MG63 (cell line): ENCODE results near the gene TFCP2. TPM values are rescaled to one million over a fixed set of nuclear protein-coding genes. Genes with fewer than 3 reads are reported as not detected.

Experiments
- DNase-seq: peaks from one replicate; pipeline ENCODE4 v3.0.0-alpha.2; 2020
- H3K27me3 ChIP-seq: fragments of 250-450 bp; sonication (Bioruptor Pico); 2 replicates; pipeline ENCODE4 v1.5.1; 2020; ENCODE audit warnings: mild to moderate bottlenecking, moderate library complexity
- H3K36me3 ChIP-seq: fragments of 250-450 bp; sonication (Bioruptor Pico); 2 replicates; pipeline ENCODE4 v1.5.1; 2020; ENCODE audit warnings: mild to moderate bottlenecking, moderate library complexity
- H3K4me3 ChIP-seq: fragments of 250-450 bp; sonication (Bioruptor Pico); 2 replicates; pipeline ENCODE4 v1.5.1; 2020; ENCODE audit warnings: mild to moderate bottlenecking, moderate library complexity
- H3K9me3 ChIP-seq: fragments of 250-450 bp; sonication (Bioruptor Pico); 2 replicates; pipeline ENCODE4 v1.5.1; 2020; ENCODE audit warnings: mild to moderate bottlenecking, moderate library complexity
- total RNA-seq: library from RNA; depleted of rRNA; stranded (reverse); fragments of >200 nt; shearing (Covaris generic); gene quantifications from 2 replicates; pipeline ENCODE4 v1.2.3, GENCODE V29; 2014; ENCODE audit warnings: low replicate concordance

TFCP2 gene
- total RNA-seq, 1 experiment from 2014 or later: 13.0 TPM

DNA sequence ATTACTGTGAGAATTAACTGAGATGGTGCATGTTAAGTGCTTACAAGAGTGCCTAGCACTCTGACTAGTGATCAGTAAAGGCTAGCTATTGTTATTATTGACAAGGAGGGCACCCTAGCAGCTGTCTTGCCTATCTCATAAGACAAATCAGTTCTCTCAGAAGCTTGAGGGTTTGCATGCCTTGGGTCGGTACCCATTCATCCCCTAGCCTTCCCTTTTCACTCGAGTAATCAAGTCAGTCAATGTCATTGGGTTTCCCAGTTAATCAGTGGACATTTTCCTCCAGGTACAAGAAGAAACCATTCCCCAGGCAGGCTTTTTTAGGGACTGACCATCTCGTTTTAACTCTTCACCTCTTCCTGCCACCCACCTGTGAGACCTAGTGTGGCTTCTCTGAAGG is 10.4 kb upstream of the TFCP2 start:
- H3K4me3 ChIP-seq: no peak overlapping the region
- no peak for DNase-seq
- no peaks in the 10 kb centered on the region for H3K36me3 ChIP-seq
- no peaks in the 10 kb centered on the region for H3K9me3 ChIP-seq
- H3K27me3 ChIP-seq: no peaks in the 10 kb centered on the region

DNA sequence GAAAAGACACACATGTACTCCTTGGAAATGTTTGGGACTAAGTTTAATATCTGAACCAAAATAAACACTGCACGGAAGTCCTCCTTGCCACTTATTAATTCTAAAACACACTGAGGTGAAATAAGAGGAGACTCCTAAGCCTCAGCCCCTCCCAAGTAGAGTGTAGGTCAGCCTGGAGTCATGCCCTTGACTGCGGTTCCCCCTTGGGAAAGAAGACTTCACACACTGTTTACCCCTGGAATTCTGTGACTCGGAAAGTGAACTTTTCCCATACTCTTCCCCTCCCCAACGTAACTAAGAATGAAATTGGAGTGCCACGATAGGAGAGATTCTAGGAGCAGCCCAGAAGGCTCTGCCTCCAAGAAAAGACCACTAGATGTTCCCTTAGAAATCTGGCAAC is 8.6 kb upstream of the TFCP2 start:
- Histone ChIP-seq H3K36me3 (no peaks in the 10 kb centered on the region), H3K9me3 (no peaks in the 10 kb centered on the region), H3K4me3 (no peak overlapping the region), H3K27me3 (no peaks in the 10 kb centered on the region)
- no peak for DNase-seq

DNA sequence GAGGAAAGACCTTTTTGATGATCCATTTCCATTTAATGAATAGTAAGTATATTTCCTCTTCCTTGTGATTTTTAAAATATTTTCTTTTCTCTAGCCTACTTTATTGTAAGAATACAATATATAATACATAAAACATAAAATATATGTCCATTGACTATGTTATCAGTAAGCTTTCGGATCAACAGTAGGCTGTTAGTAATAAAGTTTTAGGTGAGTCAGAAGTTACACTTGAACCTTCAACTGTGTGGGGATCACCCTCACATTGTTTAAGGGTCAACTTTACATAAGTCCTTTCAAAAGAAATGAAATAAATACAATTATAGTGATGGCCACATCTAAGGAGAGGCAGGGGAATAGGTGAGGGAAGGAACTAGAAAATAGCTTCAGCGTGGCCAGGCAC is 5.0 kb upstream of the TFCP2 start:
- no peaks in the 10 kb centered on the region for H3K36me3 ChIP-seq
- DNase-seq: no peak
- no peak overlapping the region for H3K4me3 ChIP-seq

DNA sequence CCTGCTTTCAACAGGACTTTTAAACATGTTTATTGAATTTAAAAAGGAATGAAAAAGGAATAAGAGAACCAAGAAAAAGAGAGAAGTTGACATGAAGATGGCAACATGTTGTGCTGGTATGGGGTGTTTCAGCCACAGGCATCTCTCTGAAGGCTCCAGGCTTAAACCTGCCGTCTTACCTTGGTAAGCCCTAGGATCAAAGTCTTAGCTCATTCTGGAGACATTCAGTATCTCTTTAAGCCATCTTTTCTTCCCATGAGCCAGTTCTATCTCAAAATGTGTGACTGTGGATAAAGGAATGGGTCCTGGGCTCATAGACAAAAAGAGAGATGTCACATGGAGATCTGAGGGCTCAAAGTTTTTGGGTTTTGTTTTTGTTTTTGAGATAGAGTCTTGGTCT is 1.6 kb upstream of the TFCP2 start:
- no peaks in the 10 kb centered on the region for H3K36me3 ChIP-seq
- no peaks in the 10 kb centered on the region for H3K27me3 ChIP-seq
- no peak overlapping the region for H3K4me3 ChIP-seq
- no peaks in the 10 kb centered on the region for H3K9me3 ChIP-seq
- DNase-seq: no peak

More for the DNA sequence above, 5.0 kb upstream of the TFCP2 start:
- H3K27me3 ChIP-seq: no peaks in the 10 kb centered on the region
- no peaks in the 10 kb centered on the region for H3K9me3 ChIP-seq

DNA sequence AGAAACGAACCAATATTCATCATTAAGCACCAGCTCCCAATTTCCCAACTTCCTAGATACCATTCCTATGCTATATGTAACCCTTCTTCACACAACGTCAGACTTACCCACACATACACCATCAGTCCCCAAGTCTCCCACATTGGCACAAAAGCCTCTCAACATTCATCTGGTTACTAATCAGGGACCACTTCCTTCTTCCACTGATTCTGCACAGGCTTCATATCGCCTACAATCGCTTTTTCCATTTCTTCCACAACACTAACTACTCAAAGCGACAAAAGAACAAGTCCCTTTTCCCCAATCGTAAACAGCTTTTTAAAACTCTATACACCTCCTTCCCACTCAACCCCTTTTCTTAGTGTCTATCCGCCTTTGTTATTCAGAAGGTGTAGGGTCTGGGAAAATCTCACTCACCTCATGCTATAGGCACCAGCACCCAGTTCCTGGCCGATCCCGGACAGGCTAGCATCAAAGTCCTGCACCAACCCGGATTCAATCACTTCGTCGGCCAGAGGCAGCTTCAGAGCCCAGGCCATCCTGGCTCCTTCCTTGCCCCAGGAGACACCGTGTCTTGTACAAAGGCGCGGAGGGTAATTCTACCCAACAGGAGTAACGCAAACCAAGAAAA is 936 bp downstream of the TFCP2 start:
- DNase-seq: peak; percentile 11
- Histone ChIP-seq H3K36me3 (no peaks in the 10 kb centered on the region), H3K27me3 (no peaks in the 10 kb centered on the region), H3K4me3 (peak overlapping the region; percentile 91), H3K9me3 (no peaks in the 10 kb centered on the region)

DNA sequence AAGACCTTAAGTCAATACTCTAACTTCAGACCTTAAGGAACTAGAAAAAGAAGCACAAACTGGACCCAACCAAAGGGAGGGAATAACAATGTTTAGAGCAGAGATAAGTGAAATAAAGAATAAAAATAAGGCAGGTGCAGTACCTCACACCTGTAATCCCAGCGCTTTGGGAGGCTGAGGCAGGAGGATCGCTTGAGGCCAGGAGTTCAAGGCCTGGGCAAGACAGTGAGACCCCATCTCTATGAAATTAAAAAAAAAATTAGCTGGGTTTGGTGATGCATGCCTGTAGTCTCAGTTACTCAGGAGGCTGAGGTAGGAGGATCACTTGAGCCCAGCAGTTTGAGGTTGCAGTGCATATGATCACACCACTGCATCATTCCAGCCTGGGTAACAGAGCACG is 9.1 kb downstream of the TFCP2 start:
- H3K9me3 ChIP-seq: no peaks in the 10 kb centered on the region
- no peak for DNase-seq
- no peak overlapping the region for H3K4me3 ChIP-seq
- no peaks in the 10 kb centered on the region for H3K27me3 ChIP-seq
- H3K36me3 ChIP-seq: no peaks in the 10 kb centered on the region

DNA sequence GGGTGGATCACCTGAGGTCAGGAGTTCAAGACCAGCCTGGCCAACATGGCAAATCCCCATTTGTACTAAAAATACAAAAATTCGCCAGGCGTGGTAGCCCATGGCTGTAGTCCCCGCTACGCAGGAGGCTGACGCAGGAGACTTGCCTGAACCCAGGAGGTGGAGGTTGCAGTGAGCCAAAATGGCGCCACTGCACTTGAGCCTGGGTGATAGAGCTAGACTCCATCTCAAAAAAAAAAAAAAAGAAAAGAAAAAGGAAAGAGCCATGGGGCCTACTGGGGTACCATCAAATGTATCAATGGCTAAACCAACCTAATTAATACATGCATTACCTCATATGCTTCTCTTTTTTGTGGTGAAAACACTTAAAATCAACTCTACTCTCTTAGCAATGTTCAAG is 10.7 kb downstream of the TFCP2 start:
- no peak for DNase-seq
- Histone ChIP-seq H3K27me3 (no peaks in the 10 kb centered on the region), H3K9me3 (no peaks in the 10 kb centered on the region), H3K36me3 (no peaks in the 10 kb centered on the region), H3K4me3 (no peak overlapping the region)

DNA sequence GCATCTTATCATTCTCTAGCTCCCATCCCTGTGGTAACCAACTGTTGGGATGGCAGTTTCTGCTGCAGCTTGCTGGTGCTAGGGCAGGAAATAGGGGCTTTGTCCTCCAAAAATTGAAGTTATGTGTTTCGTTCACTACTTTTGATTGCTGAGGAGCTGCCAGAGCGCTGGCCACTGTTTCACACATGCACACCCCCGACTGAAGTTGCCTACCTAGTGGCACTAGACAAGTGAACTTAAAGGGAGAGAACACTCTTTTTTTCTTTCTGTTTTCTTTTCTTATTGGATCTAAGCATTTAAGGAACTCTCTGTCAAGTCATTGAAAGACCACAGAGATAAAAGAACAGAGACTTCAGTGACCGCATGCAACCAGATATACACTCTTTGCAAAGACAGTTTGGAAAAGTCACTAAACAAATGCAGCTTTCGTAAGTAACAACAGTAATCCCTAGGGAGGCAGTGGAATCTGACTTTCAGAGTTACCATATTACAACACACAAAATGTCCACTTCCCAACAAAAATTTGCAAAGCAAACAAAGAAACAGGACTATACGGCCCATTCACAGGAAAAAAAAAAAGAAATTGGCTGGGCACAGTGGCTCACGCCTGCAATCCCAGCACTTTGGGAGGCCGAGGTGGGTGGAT is 12.0 kb downstream of the TFCP2 start:
- H3K27me3 ChIP-seq: no peaks in the 10 kb centered on the region
- DNase-seq: no peak
- no peaks in the 10 kb centered on the region for H3K9me3 ChIP-seq
- H3K4me3 ChIP-seq: no peak overlapping the region
- H3K36me3 ChIP-seq: no peaks in the 10 kb centered on the region

DNA sequence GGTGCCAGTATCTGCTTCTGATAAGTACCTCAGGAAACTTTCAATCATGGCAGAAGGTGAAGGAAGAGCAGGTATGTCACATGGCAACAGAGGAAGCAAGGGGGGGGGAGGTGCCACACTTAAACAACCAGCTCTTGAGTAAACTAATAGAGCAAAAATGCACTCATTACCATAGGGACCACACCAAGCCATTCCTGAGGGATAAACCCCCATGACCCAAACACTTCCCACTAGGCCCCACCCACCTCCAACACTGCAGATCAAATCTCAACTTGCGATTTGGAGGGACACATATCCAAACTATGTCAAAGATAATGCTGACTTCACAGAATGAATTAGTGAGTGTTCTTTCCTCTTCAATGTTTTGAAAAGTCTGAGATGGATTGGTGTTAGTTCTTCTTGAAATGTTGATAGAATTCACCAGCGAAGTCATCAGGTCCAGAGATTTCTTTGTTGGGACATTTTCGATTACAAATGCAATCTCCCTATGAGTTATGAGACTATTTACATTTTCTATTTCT is 16.6 kb downstream of the TFCP2 start:
- Histone ChIP-seq H3K9me3 (no peaks in the 10 kb centered on the region), H3K36me3 (no peaks in the 10 kb centered on the region), H3K4me3 (no peak overlapping the region), H3K27me3 (no peaks in the 10 kb centered on the region)
- DNase-seq: no peak

DNA sequence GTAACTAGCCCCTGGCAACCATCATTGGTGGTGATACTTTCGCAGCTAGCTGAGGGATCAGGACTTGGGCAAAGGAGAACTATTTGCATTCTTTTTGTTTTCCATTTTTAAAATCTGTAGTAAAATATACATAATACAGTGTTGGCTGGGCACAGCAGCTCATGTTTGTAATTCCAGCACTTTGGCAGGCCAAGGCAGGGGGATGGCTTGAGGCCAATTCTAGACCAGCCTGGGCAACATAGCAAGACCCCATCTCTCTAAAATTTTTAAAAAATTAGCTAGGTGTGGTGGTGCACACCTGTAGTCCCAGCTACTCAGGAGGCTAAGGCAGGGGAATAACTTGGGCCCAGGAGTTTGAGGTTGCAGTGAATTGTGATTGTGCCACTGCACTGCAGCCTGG is 20.0 kb downstream of the TFCP2 start:
- no peaks in the 10 kb centered on the region for H3K27me3 ChIP-seq
- no peak overlapping the region for H3K4me3 ChIP-seq
- DNase-seq: no peak
- no peaks in the 10 kb centered on the region for H3K9me3 ChIP-seq
- H3K36me3 ChIP-seq: no peaks in the 10 kb centered on the region

DNA sequence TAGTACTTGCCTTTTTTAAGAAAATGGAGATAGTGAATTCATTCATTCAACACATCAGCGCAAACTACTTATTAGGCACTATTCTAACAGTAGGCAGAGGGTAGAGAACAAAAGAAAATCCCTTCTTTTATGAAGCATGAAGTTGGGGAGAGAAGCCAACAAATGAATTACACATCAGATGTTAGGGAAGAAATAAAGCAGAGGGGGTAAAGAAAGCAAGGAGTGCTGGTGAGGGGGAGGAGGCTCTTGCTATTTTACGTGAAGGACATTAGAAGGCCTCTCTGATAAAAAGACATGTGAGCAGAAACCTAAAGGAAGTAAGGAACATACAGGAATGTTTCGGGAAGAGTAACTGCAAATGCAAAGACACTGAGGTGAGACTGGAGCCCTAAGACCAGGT is 22.2 kb downstream of the TFCP2 start:
- no peak for DNase-seq
- no peaks in the 10 kb centered on the region for H3K27me3 ChIP-seq
- H3K36me3 ChIP-seq: no peaks in the 10 kb centered on the region
- H3K9me3 ChIP-seq: no peaks in the 10 kb centered on the region
- H3K4me3 ChIP-seq: no peak overlapping the region

DNA sequence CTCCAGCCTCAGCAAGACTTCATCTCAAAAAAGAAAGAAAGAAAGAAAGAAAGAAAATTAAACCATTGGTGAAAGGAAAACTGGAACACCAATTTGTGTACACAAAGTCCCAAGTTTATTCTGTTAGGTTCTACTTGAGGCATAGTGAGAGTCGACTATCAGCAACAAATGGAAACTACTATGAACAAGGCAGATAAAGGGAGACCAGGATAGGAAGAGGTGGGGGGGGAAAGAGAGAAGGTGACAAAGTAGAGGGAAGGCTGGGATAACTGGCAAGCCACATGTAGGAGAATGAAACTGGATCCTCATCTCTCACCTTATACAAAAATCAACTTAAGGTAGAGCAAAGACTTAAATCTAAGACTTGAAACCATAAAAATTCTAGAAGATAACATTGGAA is 25.6 kb downstream of the TFCP2 start:
- no peak overlapping the region for H3K4me3 ChIP-seq
- no peaks in the 10 kb centered on the region for H3K9me3 ChIP-seq
- no peak for DNase-seq
- no peaks in the 10 kb centered on the region for H3K27me3 ChIP-seq
- H3K36me3 ChIP-seq: no peaks in the 10 kb centered on the region

DNA sequence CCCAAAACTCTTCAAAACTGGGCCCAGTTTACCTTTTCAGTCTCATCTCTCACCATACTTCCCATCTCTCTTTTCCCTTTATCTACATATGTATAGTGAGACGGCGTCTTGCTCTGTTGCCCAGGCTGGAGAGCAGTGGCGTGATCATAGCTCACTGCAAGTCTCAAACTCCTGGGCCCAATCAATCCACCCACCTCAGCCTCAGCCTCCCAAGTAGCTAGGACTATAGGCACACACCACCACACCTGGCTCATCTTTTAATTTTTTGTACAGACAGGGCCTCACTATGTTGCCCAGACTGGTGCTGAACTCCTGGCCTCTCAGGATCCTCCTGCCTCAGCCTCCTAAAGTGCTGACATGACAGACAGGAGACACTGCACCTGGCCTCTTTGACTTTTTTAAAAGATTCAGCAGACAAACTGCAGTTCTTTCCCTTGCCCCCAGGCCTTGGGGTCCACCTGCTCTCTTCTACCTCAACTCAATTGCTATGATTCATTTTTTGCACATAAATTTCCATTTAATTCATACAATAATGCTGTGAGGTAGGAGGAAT is 33.6 kb downstream of the TFCP2 start:
- no peaks in the 10 kb centered on the region for H3K27me3 ChIP-seq
- H3K9me3 ChIP-seq: no peaks in the 10 kb centered on the region
- no peak overlapping the region for H3K4me3 ChIP-seq
- DNase-seq: no peak
- no peaks in the 10 kb centered on the region for H3K36me3 ChIP-seq

DNA sequence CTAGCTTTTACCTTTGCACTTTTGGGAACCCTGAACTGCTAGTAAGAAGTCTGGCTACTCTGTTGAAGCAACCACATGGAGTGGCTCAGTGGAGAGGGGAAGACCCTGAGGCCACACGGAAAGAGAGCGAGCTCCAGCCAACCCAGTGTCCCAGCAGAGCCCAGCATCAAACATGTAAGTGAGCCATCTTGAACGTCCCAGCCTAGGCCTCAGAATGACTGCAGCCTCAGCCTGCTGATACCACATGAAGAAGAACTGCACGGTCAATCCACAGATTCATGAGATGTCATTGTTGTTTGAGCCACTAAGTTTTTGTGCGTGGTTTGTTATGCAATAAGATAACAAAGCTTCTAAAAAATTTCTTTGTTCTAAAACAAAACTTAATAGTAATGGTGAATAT is 40.2 kb downstream of the TFCP2 start:
- no peak for DNase-seq
- H3K4me3 ChIP-seq: no peak overlapping the region
- no peaks in the 10 kb centered on the region for H3K36me3 ChIP-seq
- no peaks in the 10 kb centered on the region for H3K9me3 ChIP-seq
- no peaks in the 10 kb centered on the region for H3K27me3 ChIP-seq

DNA sequence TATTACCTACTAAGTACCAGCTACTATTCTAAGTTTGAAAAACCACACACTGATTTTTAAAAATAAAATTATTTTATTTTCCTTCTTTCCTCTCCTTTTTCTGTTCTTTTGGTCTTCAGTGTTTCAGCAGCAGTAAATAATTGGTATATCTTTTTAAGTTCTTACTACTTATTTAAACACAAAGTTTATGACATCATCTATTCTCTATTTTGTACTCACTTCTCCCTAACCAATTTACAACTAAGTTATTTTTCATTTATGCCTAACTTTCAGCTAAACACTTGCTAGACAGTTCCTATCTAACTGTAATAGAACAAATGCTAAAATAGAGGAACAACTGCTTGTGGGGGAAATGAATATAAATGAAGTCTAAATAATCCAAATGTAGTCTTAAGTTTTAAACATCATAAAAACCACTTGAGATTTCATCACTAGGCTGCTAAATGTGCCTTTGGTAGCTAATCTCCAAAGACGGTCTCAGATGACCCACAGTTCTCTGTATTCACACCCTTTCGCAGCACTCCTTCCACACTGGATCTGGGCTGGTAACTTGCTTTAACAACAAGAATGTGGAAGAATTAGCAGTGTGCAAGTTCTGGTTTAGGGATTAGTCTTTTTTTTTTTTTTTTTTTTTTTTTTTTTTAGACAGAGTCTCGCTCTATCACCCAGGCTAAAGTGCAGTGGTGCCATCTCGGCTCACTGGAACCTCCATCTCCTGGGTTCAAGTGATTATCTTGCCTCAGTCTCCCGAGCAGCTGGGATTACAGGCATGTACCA is 41.0 kb downstream of the TFCP2 start:
- Histone ChIP-seq H3K4me3 (no peak overlapping the region), H3K36me3 (no peaks in the 10 kb centered on the region), H3K9me3 (no peaks in the 10 kb centered on the region), H3K27me3 (no peaks in the 10 kb centered on the region)
- no peak for DNase-seq

DNA sequence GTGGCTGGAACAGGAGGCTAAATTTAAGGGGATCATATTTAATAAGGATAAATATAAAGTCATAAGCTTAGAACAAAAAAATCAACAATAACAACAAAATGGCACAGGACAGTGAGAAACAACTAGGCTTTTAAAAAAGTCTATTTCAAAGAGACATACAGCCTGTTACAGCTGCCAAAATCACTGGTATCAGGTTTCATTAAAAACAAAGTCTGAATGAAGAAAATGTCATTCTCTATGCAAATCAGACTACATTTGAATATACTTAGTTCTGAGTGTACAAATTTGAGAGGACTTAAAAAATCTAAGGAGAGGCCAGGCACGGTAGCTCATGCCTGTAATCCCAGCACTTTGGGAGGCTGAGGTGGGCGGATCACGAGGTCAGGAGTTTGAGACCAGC is 44.0 kb downstream of the TFCP2 start:
- no peak for DNase-seq
- no peaks in the 10 kb centered on the region for H3K9me3 ChIP-seq

DNA sequence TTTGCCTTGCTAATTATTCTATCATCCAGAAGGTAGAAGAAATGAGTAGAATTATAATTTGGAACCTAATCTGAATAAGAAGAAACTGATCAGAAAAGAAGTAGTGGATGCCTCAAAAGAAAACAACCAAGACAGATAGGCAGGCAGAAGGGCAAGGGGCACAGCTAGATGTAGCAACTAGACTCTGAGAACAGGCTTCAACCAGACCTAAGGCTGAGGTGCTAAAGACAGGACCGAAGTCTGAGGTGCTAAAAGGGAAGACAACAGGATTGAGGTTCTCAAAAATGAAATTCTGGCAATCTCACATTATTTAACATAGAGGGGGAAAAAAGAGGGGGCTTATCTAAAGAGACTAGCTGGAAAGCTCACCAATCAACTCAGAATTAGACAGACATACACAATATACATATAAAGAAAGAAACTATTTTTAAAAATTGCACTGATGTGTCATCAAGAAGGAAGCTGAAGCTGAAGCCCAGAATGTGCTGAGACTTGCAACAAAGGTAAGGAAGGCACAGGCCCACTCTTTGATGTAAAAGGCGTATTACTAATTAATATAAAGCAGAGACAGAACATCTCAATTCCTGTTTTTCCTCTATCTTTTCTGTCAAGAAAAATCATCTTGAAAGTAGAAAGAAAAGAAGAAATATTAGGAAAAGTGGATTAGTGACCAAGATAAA is 45.7 kb downstream of the TFCP2 start:
- Histone ChIP-seq H3K27me3 (no peaks in the 10 kb centered on the region), H3K9me3 (no peaks in the 10 kb centered on the region), H3K36me3 (no peaks in the 10 kb centered on the region), H3K4me3 (no peak overlapping the region)
- no peak for DNase-seq

More for the DNA sequence above, 44.0 kb downstream of the TFCP2 start:
- no peaks in the 10 kb centered on the region for H3K27me3 ChIP-seq
- no peaks in the 10 kb centered on the region for H3K36me3 ChIP-seq
- H3K4me3 ChIP-seq: no peak overlapping the region
